ENCODE measurements around the gene FLT3.

The FLT3 gene

GRCh38 chr13:28099396-28100149, 803 bp downstream of the FLT3 start:
- Histone ChIP-seq H3K4me3 (ENCODE audit: severe bottlenecking) (peak overlapping the region; percentile 17), H3K4me1 (ENCODE audit: insufficient read depth, poor library complexity, severe bottlenecking) (no peaks in the 10 kb centered on the region), H3K27ac (ENCODE audit: poor library complexity, severe bottlenecking) (no peak overlapping the region), H3K27me3 (ENCODE audit: insufficient read depth, poor library complexity, severe bottlenecking) (peaks cover 72% of the 10 kb centered on the region), H3K9me3 (ENCODE audit: severe bottlenecking) (no peaks in the 10 kb centered on the region), H3K36me3 (ENCODE audit: low read depth) (no peaks in the 10 kb centered on the region)
- no peak for DNase-seq (ENCODE audit: low spot score)
- ATAC-seq (ENCODE audit: low read depth): no peak
- TF ChIP-seq CTCF (IDR thresholded peaks at IDR 0.05; ENCODE audit: poor library complexity, severe bottlenecking): no peak

- no peak for TF ChIP-seq CTCF (IDR thresholded peaks at IDR 0.05; ENCODE audit: poor library complexity, severe bottlenecking)
- no peak for ATAC-seq (ENCODE audit: low read depth)
- no peak for DNase-seq (ENCODE audit: low spot score)
These were observed 2.9 kb downstream of the FLT3 start for GRCh38 chr13:28097503-28097902.

GRCh38 chr13:28094306-28094705, 6.1 kb downstream of the FLT3 start:
- no peak for TF ChIP-seq CTCF (IDR thresholded peaks at IDR 0.05; ENCODE audit: poor library complexity, severe bottlenecking)
- H3K9me3 ChIP-seq (ENCODE audit: severe bottlenecking): no peaks in the 10 kb centered on the region
- DNase-seq (ENCODE audit: low spot score): no peak
- H3K36me3 ChIP-seq (ENCODE audit: low read depth): no peaks in the 10 kb centered on the region
- H3K27me3 ChIP-seq (ENCODE audit: insufficient read depth, poor library complexity, severe bottlenecking): peaks cover 48% of the 10 kb centered on the region
- H3K4me3 ChIP-seq (ENCODE audit: severe bottlenecking): no peak overlapping the region
- no peaks in the 10 kb centered on the region for H3K4me1 ChIP-seq (ENCODE audit: insufficient read depth, poor library complexity, severe bottlenecking)
- H3K27ac ChIP-seq (ENCODE audit: poor library complexity, severe bottlenecking): no peak overlapping the region
- no peak for ATAC-seq (ENCODE audit: low read depth)

More at GRCh38 chr13:28097503-28097902, 2.9 kb downstream of the FLT3 start:
- H3K4me1 ChIP-seq (ENCODE audit: insufficient read depth, poor library complexity, severe bottlenecking): no peaks in the 10 kb centered on the region
- H3K4me3 ChIP-seq (ENCODE audit: severe bottlenecking): no peak overlapping the region
- peaks cover 76% of the 10 kb centered on the region for H3K27me3 ChIP-seq (ENCODE audit: insufficient read depth, poor library complexity, severe bottlenecking)
- no peak overlapping the region for H3K27ac ChIP-seq (ENCODE audit: poor library complexity, severe bottlenecking)
- H3K36me3 ChIP-seq (ENCODE audit: low read depth): no peaks in the 10 kb centered on the region
- no peaks in the 10 kb centered on the region for H3K9me3 ChIP-seq (ENCODE audit: severe bottlenecking)

GRCh38 chr13:28093881-28094280, 6.5 kb downstream of the FLT3 start:
- Histone ChIP-seq H3K4me3 (ENCODE audit: severe bottlenecking) (no peak overlapping the region), H3K27ac (ENCODE audit: poor library complexity, severe bottlenecking) (no peak overlapping the region), H3K4me1 (ENCODE audit: insufficient read depth, poor library complexity, severe bottlenecking) (no peaks in the 10 kb centered on the region), H3K27me3 (ENCODE audit: insufficient read depth, poor library complexity, severe bottlenecking) (peaks cover 43% of the 10 kb centered on the region), H3K9me3 (ENCODE audit: severe bottlenecking) (no peaks in the 10 kb centered on the region), H3K36me3 (ENCODE audit: low read depth) (no peaks in the 10 kb centered on the region)
- no peak for TF ChIP-seq CTCF (IDR thresholded peaks at IDR 0.05; ENCODE audit: poor library complexity, severe bottlenecking)
- ATAC-seq (ENCODE audit: low read depth) (no peak), DNase-seq (ENCODE audit: low spot score) (no peak)

GRCh38 chr13:28092431-28092830, 7.9 kb downstream of the FLT3 start:
- Histone ChIP-seq H3K27me3 (ENCODE audit: insufficient read depth, poor library complexity, severe bottlenecking) (peaks cover 29% of the 10 kb centered on the region), H3K4me3 (ENCODE audit: severe bottlenecking) (no peak overlapping the region), H3K4me1 (ENCODE audit: insufficient read depth, poor library complexity, severe bottlenecking) (no peaks in the 10 kb centered on the region), H3K27ac (ENCODE audit: poor library complexity, severe bottlenecking) (no peak overlapping the region), H3K9me3 (ENCODE audit: severe bottlenecking) (no peaks in the 10 kb centered on the region), H3K36me3 (ENCODE audit: low read depth) (no peaks in the 10 kb centered on the region)
- DNase-seq (ENCODE audit: low spot score) (no peak), ATAC-seq (ENCODE audit: low read depth) (no peak)
- TF ChIP-seq CTCF (IDR thresholded peaks at IDR 0.05; ENCODE audit: poor library complexity, severe bottlenecking): no peak

All from RWPE2 (cell line).